CD4-positive, alpha-beta T cell treated with Interleukin-4 for 1 hour (primary cell): ENCODE results near the gene KIF26B.

ENCODE experiments used
- DNase-seq, 2 donors: peaks; one replicate each; pipeline ENCODE4 v3.0.0-alpha.2; 2020 to 2022

The KIF26B gene

DNA sequence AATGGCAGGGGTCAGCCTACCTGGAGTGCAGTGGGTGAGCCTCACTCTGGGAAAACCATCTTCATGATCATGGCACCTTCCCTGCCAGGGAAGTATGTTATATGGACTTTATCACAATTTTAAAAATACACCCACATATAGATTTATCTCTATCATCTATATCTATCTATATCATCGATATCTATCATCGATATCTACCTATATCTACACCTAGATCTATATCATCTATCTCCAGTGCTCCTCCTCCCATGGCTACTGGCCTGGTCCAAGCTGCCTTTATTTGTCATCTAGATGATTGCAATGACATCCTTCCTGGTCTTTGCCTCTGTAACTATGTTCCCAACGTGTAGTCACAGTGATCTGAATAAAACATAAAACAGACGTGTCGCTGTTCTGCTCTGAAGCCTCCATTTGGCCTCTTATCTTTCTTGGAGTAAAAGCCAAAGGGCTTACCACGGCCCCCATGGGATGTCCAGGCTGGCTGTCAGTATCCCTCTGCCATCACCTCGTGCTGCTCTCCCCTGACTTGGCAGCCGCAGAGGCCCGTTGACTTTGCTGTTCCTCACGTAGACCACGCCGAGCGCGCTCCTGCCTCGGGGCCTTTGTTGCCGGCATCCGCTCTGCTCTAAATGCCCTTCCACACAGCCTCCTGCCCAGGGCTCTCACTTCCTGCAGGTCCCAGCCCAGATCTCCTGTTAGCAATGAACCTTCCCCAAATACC is 20.6 kb upstream of the KIF26B start:
- no peak for DNase-seq

DNA sequence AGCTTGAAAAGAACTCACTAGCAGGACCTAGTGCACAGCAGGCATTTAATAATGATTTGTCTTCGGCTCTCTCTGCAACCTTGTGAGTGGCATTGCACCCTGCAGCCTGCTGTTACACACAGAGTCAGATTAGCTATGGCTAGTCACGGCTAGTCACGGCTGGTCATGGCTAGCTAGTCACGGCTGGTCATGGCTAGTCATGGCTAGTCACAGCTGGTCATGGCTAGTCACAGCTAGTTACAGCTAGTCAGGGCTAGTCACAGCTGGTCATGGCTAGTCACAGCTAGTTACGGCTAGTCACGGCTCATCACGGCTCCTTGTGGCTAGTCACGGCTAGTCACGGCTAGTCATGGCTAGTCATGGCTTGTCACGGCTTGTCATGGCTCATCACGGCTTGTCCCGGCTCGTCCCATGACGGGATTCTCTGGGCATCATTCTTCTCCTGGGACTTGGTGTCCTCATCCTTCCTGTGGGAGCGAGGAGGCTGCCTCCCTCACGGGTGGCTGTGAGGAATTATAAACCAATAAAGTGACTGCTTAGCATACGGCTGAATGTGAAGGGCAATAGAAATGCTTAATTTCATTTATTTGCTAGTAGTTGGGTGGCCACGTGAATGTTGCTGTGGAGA is 12.5 kb upstream of the KIF26B start:
- DNase-seq: no peak

DNA sequence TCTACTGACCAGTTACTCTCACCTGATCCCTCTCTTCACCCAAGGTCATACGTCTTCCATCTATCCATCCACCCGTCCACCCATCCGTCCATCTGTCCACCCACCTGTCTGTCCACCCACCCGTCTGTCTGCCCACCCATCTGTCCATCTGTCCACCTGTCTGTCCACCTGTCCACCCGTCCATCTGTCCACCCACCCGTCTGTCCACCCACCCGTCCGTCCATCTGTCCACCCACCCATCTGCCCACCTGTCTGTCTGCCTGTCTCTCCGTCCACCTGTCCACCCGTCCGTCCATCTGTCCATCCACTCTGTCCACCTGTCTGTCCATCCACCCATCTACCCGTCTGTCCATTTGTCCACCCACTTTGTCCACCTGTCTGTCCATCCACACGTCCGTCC is 11.8 kb upstream of the KIF26B start:
- no peak for DNase-seq

DNA sequence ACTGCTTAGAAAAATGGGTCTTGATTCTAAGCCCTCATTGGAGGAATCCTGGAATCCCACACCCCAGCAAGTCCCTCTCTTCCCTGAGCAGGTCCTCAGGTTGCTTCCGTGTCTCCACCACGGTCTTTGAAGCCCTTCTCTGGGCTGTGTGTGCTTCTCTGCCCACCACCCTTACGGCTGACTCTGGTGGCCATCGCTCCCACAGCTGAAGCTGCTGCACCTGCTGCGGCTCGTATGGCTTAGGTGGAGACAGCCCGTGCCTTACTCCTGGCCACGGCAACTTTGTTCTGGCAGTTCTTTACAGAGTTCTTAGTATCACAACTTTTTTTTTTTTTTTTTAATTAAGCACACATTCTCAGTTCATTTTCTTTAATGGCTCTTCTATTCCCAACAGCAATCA is 10.9 kb upstream of the KIF26B start:
- DNase-seq: no peak

DNA sequence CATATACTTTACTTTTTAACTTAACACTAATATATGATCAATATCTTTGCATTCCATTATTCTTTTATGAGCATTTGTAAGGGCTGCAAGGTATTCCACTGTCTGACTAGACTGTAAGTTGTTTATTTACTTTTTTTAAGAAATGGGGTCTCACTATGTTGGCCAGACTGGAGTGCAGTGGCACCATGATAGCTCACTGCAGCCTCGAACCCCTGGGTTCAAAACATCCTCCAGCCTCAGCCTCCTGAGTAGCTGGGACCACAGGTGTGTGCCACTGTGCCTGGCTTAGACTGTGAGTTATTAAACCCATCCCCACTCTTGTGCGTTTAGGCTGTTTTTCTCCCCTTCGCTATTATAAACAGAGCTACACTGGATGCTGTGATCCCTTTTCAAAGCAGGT is 6.7 kb upstream of the KIF26B start:
- no peak for DNase-seq

DNA sequence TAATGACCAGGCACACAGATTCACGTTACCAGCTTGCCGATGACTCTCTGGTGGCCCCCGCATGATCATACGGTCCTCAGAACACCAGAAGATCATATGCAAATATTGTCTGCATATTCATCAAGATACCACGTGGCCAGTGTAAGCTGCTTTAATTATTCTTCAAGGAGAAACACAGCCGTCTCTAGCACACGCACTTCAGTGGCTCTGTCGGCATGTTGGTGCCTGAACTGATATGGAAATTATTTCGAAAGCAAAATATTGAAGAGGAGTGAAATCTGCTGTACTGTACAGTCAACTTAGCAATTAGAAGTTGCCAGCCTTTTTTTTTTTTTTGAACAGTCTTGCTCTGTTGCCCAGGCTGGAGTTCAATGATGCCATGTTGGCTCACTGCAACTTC is 5.9 kb upstream of the KIF26B start:
- no peak for DNase-seq

DNA sequence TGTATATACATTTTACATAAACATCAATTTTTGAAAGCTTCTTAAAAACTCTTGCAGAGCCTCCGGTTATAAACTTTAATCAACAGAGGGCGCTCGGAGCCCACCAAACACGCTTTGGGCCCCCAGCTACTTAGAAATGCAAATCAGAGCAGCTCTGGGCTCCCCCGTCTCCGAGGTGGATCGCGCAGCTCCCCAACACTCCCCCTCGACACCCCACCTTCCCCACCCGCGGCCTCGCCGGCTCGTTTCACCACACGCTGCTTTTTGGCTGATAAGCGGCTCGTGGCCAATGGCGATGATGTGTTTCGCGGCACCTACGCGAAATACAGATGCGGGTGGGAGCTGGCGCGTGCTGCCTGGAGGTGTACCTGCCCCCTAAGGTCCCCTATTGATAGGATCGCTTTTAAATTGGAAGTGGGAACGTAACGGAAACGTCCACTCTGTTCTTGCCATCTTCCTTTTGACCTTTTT is 1.7 kb upstream of the KIF26B start:
- DNase-seq: peak; percentile 64 to 70

DNA sequence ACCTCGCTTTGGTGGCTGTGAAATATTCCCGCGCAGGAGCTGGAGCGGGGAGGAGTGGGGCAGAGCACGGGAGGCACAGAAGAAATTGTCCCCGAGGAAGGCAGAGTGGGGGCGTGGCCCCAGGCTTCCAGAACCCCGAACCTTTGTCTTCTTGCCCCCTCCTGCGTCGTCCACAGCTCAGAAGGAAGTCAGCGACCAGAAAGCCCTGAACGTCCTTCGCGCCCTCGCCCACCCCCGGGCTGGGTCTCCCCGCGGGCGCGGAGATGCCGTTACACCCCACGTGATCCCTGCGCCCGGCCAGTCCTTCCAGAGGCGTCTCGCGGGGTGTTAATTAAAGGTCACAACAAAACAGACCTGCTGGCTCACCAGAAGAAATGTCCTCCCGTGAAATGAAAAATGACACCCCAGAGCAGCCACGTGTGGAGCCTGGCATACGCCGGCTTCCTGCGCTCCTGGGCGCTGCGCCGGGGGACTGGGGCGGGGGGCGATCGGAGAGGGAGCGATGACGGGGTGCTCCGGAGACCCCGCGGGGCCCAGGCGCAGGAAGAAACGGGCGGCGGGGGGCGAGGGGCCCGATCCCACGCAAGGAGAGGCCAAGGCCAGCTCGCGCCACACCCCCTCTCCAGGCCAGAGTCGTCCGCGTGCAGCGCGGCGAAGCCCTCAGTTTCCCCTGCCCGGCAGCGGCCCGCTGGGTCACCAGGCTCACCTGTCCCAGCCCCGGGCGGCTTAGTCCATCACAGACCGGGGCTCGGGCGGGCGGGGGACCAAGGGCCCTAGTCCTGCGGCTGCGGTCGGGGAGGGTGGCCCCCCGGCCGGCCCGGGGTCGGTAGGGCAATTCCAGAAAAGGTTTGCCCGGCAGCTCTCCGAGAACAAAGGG is 995 bp upstream of the KIF26B start:
- DNase-seq: no peak

DNA sequence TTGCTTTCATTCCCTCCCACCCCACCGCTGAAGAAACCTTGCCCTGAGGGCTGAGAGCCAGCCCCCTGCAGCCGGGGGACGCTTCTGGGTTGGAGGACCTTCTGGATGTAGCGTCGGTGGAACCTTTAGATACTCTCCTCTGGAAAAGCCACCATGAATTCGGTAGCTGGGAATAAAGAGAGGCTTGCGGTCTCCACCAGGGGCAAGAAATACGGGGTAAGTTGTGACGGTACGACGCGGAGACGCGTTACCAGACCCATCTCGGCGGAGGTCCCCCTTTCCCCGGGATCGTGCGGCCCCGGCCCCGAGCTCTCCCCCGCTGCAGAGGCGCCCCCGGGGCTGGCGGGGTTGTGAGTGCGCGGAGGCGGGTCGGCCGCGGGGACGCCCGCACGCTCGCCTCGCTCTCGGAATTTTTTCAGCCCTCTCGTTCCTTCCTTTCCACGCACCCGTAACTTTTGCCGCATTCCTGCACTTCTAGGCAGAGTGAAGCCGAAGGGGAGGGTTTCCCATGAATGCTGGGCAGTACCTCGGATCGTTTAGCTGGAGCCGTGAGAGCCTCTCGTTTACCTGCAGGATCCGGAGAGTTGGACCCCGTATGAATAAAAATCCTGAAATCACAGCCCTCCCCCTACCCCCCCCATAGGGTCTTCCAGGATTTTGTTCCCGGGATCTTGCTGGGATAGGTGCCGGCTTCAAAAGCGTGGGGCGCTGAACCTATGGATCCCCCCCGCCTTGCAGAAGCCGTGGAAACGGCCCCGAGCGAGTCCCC is 671 bp downstream of the KIF26B start:
- DNase-seq: no peak

DNA sequence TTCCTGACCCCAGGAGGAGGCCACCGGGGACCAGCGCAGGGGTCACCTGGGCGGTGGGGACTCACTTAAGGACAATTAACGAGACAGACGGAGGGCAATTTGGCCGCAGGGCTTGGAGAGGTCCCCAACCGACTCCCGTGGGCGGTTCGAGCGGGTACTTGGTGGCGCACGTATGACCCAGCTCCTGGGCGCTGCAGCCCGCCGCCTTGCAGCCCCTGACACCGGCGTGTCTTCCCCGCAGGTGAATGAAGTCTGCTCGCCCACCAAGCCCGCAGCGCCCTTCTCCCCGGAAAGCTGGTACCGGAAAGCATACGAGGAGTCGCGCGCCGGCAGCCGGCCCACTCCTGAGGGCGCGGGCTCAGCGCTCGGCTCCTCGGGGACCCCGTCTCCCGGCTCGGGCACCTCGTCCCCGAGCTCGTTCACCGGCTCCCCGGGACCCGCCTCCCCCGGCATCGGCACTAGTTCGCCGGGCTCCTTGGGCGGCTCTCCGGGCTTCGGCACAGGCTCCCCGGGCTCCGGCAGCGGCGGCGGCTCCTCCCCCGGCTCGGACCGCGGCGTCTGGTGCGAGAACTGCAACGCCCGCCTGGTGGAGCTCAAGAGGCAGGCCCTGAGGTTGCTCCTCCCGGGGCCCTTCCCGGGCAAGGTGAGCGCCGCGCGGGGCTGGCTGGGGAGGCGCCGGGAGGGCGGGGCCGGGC is 1.4 kb downstream of the KIF26B start:
- DNase-seq: peak; percentile 70 to 79

DNA sequence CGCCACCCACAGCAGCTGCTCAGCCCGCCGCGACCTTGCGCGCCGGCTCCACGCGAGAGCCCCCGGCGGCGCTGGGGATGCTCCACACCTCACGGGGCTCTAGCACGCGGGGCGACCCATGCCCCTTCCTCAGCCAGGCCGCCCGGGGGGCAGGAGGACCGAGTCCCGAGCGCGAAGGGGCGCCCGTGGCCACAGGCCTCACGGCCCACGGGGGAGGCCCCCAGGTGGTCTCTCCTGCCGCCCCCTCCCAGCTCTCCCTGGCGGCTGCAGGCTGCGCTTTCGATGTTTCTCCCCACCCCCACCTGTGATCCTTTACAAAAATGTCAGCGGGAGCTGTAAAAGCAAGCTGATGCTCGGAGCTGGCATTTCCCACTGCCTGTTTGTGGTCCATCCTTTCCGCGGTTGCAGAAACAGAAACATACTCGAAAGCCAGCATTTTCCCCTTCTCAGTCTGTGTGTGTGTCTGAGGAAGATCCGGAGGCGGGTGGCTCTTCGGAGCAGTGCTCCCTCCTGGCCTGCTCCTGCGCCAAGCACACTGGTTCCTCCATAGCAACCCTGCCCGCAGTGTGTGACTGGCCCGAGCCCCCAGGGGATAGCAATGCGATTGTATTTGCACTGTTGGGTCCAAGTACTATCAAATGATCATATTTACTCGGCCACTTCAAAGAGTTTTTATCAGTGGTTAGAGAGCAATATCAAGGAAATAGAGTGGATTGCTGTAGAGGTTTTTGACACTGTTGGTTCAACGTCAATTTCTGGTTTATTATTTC is 2.1 kb downstream of the KIF26B start:
- no peak for DNase-seq

DNA sequence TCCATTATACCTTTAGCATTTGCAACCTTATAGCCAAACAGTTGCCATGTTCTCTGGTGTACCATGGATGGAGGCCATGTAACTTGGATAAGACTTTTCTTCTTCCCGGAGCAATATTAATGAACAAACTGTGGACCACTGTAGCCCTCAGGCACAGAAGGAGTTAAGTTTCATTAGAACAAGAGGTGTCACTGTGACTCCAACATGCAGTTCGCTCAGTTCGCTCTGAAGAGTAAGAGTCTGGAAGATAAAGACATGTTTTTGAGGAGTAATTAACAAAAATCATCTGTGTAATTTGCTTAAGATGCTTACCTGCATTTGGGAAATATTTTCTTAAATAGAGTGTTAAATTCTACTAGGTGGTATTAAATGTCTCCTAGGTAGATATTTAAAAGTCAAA is 4.1 kb downstream of the KIF26B start:
- DNase-seq: no peak

DNA sequence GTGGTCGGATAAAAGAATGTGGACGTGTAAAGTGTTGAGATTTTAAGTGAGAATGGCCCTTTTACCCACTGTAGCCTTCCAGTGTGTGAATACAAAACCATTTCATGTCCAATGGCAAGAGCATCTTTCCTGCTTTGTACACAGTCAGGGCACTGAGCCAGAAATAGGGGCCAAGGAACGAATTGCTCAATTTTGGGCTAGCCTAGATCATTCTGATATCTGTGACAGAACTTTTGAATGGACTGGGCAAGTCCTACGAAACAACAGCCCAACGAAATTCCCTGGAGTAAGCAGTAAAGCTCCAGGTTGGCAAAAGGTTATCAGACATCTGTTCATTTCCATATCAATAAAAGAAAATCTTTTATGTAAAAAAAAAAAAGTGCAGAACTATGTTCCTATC is 5.5 kb downstream of the KIF26B start:
- no peak for DNase-seq

DNA sequence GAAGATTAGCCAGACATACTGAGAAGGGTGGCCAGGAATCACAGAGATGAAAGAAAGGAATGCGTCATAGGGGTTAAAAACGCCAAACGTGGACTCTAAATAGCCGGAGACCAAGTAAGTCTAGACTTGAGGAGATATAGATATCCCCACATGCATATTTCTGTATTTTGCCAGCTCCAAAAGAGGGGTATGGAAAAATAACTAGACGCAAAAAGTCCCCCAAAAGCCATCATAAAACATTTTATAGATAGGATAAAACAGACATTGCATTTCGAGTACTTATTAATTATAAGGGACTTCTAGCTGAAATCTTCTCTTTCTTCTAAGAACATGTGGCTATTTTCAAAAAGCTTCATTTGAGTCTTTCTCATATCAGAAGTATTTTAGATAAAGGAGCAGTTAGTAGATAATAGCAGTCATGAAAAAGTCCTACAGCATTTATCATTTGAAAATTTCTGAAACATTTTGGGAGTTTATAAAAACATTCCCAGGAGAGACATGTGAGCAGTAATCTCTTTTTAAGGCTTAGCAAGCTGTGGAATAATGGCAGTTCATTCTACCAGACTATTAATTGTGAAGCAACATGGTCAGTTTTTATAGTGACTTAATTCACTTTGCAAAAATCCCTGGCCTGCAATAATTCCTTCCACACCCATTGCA is 6.1 kb downstream of the KIF26B start:
- DNase-seq: no peak

DNA sequence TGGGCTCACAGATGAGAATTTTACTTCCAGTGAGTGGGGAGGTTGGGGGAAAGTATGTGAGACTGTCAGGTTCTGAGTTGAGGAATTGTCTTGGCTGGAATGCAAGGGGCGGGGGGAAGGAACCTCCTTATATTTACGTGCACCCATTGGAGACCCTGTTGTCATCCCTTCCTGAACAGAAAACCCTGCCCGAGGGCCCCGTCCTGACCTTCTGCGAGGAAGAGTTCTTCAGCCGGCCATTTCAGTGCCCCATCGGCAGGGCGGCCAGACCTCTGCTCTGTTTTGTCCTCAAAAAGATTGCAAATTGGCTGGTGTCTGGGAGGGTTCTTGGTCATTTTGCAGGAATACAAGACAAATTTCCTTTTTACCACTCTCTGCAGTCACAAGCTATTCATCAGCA is 7.1 kb downstream of the KIF26B start:
- no peak for DNase-seq

DNA sequence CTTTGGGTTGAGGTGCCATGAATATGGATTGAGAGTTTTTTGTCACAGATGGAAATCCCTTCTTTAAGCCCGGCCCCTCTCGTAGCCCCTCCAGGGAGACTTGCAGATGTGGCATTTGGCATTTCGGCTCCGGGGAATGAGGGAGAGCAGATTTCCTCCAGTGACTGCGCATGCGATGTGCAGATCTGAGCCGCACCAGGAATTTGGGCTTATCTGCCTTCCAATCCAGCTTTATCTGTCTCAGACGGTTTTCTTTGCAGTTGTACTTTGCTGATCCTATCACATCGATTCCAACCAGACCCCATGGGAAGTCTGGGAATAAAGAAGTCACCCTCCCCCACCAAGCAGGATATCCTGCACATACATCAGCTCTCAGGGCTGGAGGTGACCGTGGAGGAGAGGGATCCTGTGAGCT is 11.7 kb downstream of the KIF26B start:
- DNase-seq: no peak

DNA sequence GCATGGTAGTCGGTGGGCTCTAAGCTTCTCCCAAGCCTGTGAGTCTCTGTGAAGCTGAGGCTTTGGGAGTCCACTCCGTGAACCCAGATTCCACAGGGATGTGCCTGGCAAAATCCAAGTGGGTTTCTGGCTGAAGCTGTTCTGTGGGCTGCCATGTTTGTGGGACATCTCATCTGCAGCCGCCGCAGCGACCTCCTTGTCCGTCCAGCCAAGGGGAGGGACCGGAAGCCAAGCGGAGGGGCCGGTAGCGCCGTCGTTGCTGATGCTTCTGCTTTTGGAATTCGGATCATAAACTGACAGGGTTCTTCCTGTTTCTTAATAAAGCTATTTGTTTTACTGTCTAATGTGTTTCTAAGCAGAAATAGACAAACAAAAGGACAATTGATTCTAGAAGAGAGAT is 13.3 kb downstream of the KIF26B start:
- peak in 1 of 2 donors; percentile 29 for DNase-seq

DNA sequence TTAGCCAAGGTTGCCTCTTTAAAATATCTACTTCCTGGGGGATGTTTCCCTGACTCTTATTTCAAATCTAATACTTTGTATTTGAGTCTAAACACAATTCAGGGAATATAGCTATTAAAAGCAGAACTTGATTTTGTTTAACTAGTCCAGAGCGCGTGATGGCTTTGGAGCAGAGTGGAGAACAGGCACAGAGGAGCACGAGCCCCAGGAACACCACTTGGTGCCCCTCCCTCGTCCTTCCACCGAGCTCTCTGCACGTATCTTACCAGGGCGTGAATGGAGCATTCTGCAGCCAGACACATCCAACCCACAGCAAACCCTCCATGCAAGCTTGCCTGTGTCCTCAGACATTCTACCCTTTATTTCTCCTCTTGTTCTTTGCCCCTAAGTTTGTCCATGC is 14.1 kb downstream of the KIF26B start:
- DNase-seq: no peak

DNA sequence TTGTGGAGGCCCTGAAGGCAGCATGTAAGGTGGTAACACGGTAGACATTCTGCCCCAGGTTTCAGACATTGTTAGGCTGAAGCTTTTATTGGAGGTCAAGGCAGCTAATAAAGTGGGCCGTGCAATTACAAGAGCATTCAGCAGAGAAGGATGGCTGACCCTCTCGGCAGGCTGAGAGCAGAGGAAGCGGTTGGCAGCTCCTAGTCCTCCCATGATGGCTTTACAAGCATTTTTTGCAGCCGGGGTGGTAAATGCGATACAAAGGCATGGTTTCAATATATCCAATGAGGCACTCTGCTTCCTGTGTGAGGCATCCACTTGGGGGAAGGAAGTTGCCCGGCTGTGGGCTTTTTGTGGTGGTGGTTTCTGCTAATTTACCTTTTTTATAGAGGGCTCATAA is 14.6 kb downstream of the KIF26B start:
- no peak for DNase-seq

DNA sequence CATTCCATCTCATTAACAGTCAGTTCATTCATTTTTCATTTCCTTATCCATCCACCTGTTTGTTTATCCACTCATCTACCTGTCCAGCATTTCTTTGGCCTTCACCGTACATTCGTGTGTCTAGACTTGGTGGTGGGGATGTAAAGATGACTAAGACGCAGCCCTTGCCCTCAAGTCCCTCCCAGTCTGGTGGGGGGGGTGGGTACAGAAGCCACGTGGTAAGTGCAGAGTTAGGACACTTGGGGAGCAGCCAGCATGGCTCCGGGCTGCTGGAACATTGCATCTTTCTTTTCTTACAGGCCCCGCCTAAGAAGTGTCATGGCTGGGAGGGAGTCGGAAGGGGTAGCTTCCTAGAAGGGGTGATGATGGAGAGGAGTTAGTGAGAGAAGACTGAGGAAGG is 17.2 kb downstream of the KIF26B start:
- DNase-seq: no peak

DNA sequence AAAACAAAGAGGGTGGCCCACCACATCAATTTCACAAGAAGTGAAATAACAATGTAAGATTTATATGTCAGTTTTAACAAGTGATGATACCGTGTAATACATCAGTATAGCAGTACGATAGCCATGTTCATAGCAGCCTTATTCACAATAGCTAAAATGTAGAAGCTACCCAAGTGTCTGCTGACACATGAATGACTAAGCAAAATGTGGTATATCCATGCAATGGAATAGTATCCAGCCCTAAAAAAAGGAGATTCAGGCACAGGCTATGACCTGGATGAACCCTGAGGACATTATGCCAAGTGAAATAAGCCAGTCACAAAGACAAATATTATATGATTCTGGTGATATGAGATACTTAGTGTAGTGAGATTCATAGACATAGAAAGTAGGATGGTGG is 18.0 kb downstream of the KIF26B start:
- DNase-seq: no peak
